Fibroblast of lung (primary cell): Measurements from ENCODE around the gene SOX12.

Source experiments
- EZH2 ChIP-seq: IDR thresholded peaks from 2 replicates; pipeline ENCODE4 v1.5.1; 2012; ENCODE audit warnings: low read length, control low read depth, mild to moderate bottlenecking; ENCODE audit errors: missing control alignments
- TF ChIP-seq, protein P1 (sequence below), 2 donors: IDR thresholded peaks in 1 of 2; conservative IDR thresholded peaks in 1 of 2; 1 replicate in 1 of 2; 2 replicates in 1 of 2; pipeline ENCODE4 v1.5.1; 2011 to 2012; ENCODE audit warnings: low read length in 2 of 2, control low read depth in 1 of 2, inconsistent platforms in 1 of 2, low read depth in 1 of 2, mild to moderate bottlenecking in 1 of 2

DNA sequence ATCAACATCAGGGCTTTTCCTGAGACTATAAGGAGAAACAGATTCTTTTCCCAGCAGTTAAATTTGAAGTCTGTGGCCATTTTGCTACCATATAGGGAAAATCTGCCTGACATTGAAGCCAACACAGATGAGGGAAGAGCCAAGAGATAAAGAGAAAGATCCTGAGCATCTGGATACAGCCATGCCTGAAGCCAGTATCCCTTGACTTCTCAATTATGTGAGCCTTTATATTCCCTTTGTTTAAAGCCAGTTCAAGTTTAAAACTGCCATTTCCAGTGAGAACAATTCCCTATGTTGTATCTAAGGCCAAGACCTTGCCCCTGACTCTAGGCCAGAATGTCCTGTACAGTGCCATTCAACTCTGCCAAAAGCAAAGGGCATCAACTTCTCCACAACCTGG is 17.8 kb downstream of the SOX12 start:
- TF ChIP-seq, protein P1, sequence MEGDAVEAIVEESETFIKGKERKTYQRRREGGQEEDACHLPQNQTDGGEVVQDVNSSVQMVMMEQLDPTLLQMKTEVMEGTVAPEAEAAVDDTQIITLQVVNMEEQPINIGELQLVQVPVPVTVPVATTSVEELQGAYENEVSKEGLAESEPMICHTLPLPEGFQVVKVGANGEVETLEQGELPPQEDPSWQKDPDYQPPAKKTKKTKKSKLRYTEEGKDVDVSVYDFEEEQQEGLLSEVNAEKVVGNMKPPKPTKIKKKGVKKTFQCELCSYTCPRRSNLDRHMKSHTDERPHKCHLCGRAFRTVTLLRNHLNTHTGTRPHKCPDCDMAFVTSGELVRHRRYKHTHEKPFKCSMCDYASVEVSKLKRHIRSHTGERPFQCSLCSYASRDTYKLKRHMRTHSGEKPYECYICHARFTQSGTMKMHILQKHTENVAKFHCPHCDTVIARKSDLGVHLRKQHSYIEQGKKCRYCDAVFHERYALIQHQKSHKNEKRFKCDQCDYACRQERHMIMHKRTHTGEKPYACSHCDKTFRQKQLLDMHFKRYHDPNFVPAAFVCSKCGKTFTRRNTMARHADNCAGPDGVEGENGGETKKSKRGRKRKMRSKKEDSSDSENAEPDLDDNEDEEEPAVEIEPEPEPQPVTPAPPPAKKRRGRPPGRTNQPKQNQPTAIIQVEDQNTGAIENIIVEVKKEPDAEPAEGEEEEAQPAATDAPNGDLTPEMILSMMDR (conservative IDR thresholded peaks at IDR 0.05 in 1 of 2, IDR thresholded peaks at IDR 0.05 in 1 of 2; ENCODE audit: low read depth in 1 of 2, low read length in 2 of 2): no peak
- TF ChIP-seq EZH2: no peak
